ENCODE data around the gene NHLH2.

DNA sequence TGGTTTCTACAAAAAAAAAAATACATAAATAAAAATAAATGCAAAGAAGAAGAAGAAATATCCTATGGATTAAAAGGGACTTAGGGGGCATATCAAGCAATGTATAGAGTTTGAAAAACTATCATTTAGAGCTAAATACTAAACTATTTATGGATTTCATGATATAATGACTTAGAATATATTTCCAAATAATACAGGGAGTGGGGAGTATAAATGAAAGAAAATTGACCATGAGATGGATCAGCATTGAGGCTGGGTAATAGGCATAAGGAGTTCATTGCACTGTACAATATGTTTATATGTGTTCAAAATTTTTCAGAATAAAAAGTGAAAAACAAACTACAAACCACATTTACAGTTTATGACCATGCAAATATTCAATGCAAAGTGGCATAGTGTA is 18.8 kb downstream of the NHLH2 start:
- TF ChIP-seq, protein P1, sequence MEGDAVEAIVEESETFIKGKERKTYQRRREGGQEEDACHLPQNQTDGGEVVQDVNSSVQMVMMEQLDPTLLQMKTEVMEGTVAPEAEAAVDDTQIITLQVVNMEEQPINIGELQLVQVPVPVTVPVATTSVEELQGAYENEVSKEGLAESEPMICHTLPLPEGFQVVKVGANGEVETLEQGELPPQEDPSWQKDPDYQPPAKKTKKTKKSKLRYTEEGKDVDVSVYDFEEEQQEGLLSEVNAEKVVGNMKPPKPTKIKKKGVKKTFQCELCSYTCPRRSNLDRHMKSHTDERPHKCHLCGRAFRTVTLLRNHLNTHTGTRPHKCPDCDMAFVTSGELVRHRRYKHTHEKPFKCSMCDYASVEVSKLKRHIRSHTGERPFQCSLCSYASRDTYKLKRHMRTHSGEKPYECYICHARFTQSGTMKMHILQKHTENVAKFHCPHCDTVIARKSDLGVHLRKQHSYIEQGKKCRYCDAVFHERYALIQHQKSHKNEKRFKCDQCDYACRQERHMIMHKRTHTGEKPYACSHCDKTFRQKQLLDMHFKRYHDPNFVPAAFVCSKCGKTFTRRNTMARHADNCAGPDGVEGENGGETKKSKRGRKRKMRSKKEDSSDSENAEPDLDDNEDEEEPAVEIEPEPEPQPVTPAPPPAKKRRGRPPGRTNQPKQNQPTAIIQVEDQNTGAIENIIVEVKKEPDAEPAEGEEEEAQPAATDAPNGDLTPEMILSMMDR (IDR thresholded peaks at IDR 0.05; ENCODE audit: poor library complexity), result no peak
- TF ChIP-seq EZH2 (IDR thresholded peaks at IDR 0.05; ENCODE audit: borderline replicate concordance), result no peak
- TF ChIP-seq EZH2phosphoT487 (IDR thresholded peaks at IDR 0.05; ENCODE audit: low read depth, severe bottlenecking, unreplicated experiment), result no peak
